Neural progenitor cell (in vitro differentiated cells): ENCODE measurements around the gene ATP6V0E1. TPM values are rescaled to one million over a fixed set of nuclear protein-coding genes. Genes with fewer than 3 reads are reported as not detected.

Experiments used
- DNase-seq: peaks from one replicate; pipeline ENCODE4 v3.0.0-alpha.2; 2016; ENCODE audit warnings: low spot score
- H2AFZ ChIP-seq: fragments of 200-600 bp; sonication (generic); replicated peaks from 2 replicates; pipeline ENCODE4 v1.6.1; 2016; ENCODE audit warnings: antibody characterized with exemption
- H3F3A ChIP-seq: fragments of 200-600 bp; sonication (generic); 2 replicates; pipeline ENCODE4 v1.6.1; 2016; ENCODE audit warnings: antibody characterized with exemption, low read depth
- H3K27ac ChIP-seq: fragments of 200-600 bp; sonication (generic); 2 replicates; pipeline ENCODE4 v1.5.1; 2016; ENCODE audit warnings: mild to moderate bottlenecking
- H3K27me3 ChIP-seq: fragments of 200-600 bp; sonication (generic); 2 replicates; pipeline ENCODE4 v1.6.1; 2016; ENCODE audit warnings: mild to moderate bottlenecking, moderate library complexity
- H3K36me3 ChIP-seq: fragments of 200-600 bp; sonication (generic); 2 replicates; pipeline ENCODE4 v1.5.1; 2016
- H3K4me1 ChIP-seq: fragments of 200-600 bp; sonication (generic); 2 replicates; pipeline ENCODE4 v1.6.1; 2016; ENCODE audit warnings: mixed run types
- H3K4me2 ChIP-seq: fragments of 200-600 bp; sonication (generic); 2 replicates; pipeline ENCODE4 v1.6.1; 2016
- H3K4me3 ChIP-seq: fragments of 200-600 bp; sonication (generic); 2 replicates; pipeline ENCODE4 v1.5.1; 2016
- H3K79me2 ChIP-seq: fragments of 200-600 bp; sonication (generic); 2 replicates; pipeline ENCODE4 v1.6.1; 2016; ENCODE audit warnings: low read depth
- H3K9ac ChIP-seq: fragments of 200-600 bp; sonication (generic); 2 replicates; pipeline ENCODE4 v1.6.1; 2016
- H3K9me3 ChIP-seq: fragments of 200-600 bp; sonication (generic); 2 replicates; pipeline ENCODE4 v1.5.1; 2016; ENCODE audit warnings: low read depth
- H4K20me1 ChIP-seq: fragments of 200-600 bp; sonication (generic); 2 replicates; pipeline ENCODE4 v1.6.1; 2016; ENCODE audit warnings: low read depth
- H3K27ac Mint-ChIP-seq: 3 replicates; pipeline ENCODE4 v1.8.0; 2021; ENCODE audit warnings: mixed read lengths
- H3K27me3 Mint-ChIP-seq: 2 replicates; pipeline ENCODE4 v1.8.0; 2022; ENCODE audit warnings: low read depth, mild to moderate bottlenecking, inconsistent platforms, moderate library complexity, mixed read lengths; ENCODE audit not compliant: insufficient read depth
- H3K36me3 Mint-ChIP-seq: 3 replicates; pipeline ENCODE4 v1.8.0; 2021; ENCODE audit warnings: mixed read lengths
- H3K4me1 Mint-ChIP-seq: 3 replicates; pipeline ENCODE4 v1.8.0; 2021; ENCODE audit warnings: mixed read lengths
- H3K4me3 Mint-ChIP-seq: 3 replicates; pipeline ENCODE4 v1.8.0; 2021; ENCODE audit warnings: mild to moderate bottlenecking, moderate library complexity, mixed read lengths
- H3K9me3 Mint-ChIP-seq: 3 replicates; pipeline ENCODE4 v1.8.0; 2020; ENCODE audit warnings: mixed read lengths
- CTCF ChIP-seq: fragments of 200-600 bp; sonication (generic); IDR thresholded peaks from 2 replicates; pipeline ENCODE4 v1.5.1; 2017; ENCODE audit warnings: antibody characterized with exemption, mild to moderate bottlenecking
- EZH2 ChIP-seq: fragments of 200-600 bp; sonication (generic); IDR thresholded peaks from 2 replicates; pipeline ENCODE4 v1.6.1; 2017; ENCODE audit warnings: antibody characterized with exemption, mild to moderate bottlenecking, moderate library complexity
- EZH2phosphoT487 ChIP-seq: fragments of 200-600 bp; sonication (generic); IDR thresholded peaks from 2 replicates; pipeline ENCODE4 v1.6.1; 2017; ENCODE audit warnings: antibody characterized with exemption
- total RNA-seq: library from RNA; depleted of rRNA; stranded (reverse); fragments of >200 nt; gene quantifications from 2 replicates; pipeline ENCODE4 v1.2.3, GENCODE V29; 2015; ENCODE audit warnings: low replicate concordance

The ATP6V0E1 gene
- total RNA-seq, 1 donor from 2014 or later, result 72.4 TPM

GRCh38 chr5:172949426-172949825, 34.1 kb upstream of the ATP6V0E1 start:
- Histone ChIP-seq H3K79me2 (no peaks in the 10 kb centered on the region), H3K4me2 (no peak overlapping the region), H3F3A (no peaks in the 10 kb centered on the region), H3K9ac (no peak overlapping the region), H4K20me1 (no peaks in the 10 kb centered on the region), H3K36me3 (no peaks in the 10 kb centered on the region), H2AFZ (no peak overlapping the region), H3K27ac (no peak overlapping the region), H3K27me3 (no peaks in the 10 kb centered on the region), H3K4me1 (no peaks in the 10 kb centered on the region), H3K4me3 (no peak overlapping the region), H3K9me3 (no peaks in the 10 kb centered on the region)
- no peaks in the 10 kb centered on the region for H3K9me3 Mint-ChIP-seq
- H3K27ac Mint-ChIP-seq, result peak overlapping the region; percentile 32
- H3K27me3 Mint-ChIP-seq, result no peaks in the 10 kb centered on the region
- no peak for DNase-seq
- TF ChIP-seq CTCF, result no peak
- no peak for TF ChIP-seq EZH2phosphoT487
- TF ChIP-seq EZH2, result no peak
- no peaks in the 10 kb centered on the region for H3K4me1 Mint-ChIP-seq
- H3K4me3 Mint-ChIP-seq, result no peak overlapping the region
- peaks cover 19% of the 10 kb centered on the region for H3K36me3 Mint-ChIP-seq

GRCh38 chr5:172950176-172950965, 33.2 kb upstream of the ATP6V0E1 start:
- no peaks in the 10 kb centered on the region for H3K4me1 ChIP-seq
- no peaks in the 10 kb centered on the region for H3K79me2 ChIP-seq
- no peak overlapping the region for H3K4me3 ChIP-seq
- no peak for DNase-seq
- no peaks in the 10 kb centered on the region for H3K36me3 ChIP-seq
- H3K27me3 ChIP-seq, result no peaks in the 10 kb centered on the region
- Mint-ChIP-seq H3K36me3 (peaks cover 14% of the 10 kb centered on the region), H3K27ac (no peak overlapping the region), H3K27me3 (no peaks in the 10 kb centered on the region), H3K4me1 (no peaks in the 10 kb centered on the region), H3K9me3 (no peaks in the 10 kb centered on the region), H3K4me3 (no peak overlapping the region)
- no peak overlapping the region for H3K9ac ChIP-seq
- no peak overlapping the region for H2AFZ ChIP-seq
- no peaks in the 10 kb centered on the region for H3F3A ChIP-seq
- no peaks in the 10 kb centered on the region for H4K20me1 ChIP-seq
- H3K4me2 ChIP-seq, result no peak overlapping the region
- TF ChIP-seq EZH2phosphoT487, result no peak
- TF ChIP-seq CTCF, result no peak
- no peak for TF ChIP-seq EZH2
- no peak overlapping the region for H3K27ac ChIP-seq
- H3K9me3 ChIP-seq, result no peaks in the 10 kb centered on the region

- H3K36me3 Mint-ChIP-seq, result peaks cover 9% of the 10 kb centered on the region
- Histone ChIP-seq H3K27ac (no peak overlapping the region), H4K20me1 (no peaks in the 10 kb centered on the region), H3K79me2 (no peaks in the 10 kb centered on the region), H3K9ac (no peak overlapping the region), H3K9me3 (no peaks in the 10 kb centered on the region), H3K4me3 (no peak overlapping the region), H3K4me1 (no peaks in the 10 kb centered on the region), H3K36me3 (no peaks in the 10 kb centered on the region), H3K4me2 (no peak overlapping the region), H3K27me3 (peaks cover 3% of the 10 kb centered on the region), H2AFZ (no peak overlapping the region), H3F3A (no peaks in the 10 kb centered on the region)
- no peaks in the 10 kb centered on the region for H3K27me3 Mint-ChIP-seq
- H3K9me3 Mint-ChIP-seq, result no peaks in the 10 kb centered on the region
- no peak overlapping the region for H3K4me3 Mint-ChIP-seq
- DNase-seq, result no peak
- no peak overlapping the region for H3K27ac Mint-ChIP-seq
- no peak for TF ChIP-seq CTCF
- no peak for TF ChIP-seq EZH2phosphoT487
- no peak for TF ChIP-seq EZH2
- no peaks in the 10 kb centered on the region for H3K4me1 Mint-ChIP-seq
Measured at GRCh38 chr5:172951371-172952033, 32.1 kb upstream of the ATP6V0E1 start.
